ENCODE results near the gene JUP. TPM values are rescaled to one million over a fixed set of nuclear protein-coding genes. Genes with fewer than 3 reads are reported as not detected.

JUP gene
- total and polyA plus RNA-seq, 2 of the 4 experiments (the other 2 are of a cell fraction): 12.9 to 27.3 TPM

GRCh38 chr17:41816637-41817320 lies 30.3 kb upstream of the JUP start:
- no peak overlapping the region for H4K91ac ChIP-seq (ENCODE audit: insufficient read depth, low read depth, low read length)
- no peaks in the 10 kb centered on the region for H3K27me3 ChIP-seq (ENCODE audit: control insufficient read depth, insufficient read depth, low read length)
- H3K4me3 ChIP-seq (ENCODE audit: insufficient read depth, low read depth, low read length): no peak overlapping the region
- H3K9me1 ChIP-seq (ENCODE audit: insufficient read depth, low read length): peaks cover 16% of the 10 kb centered on the region
- in situ Hi-C loops (cut with MboI; ENCODE audit: low sequenced_read_pairs): no loop called here
- ATAC-seq (ENCODE audit: low read depth) (no peak), DNase-seq (no peak)
- H3K4ac ChIP-seq (ENCODE audit: low read depth, low read length): no peak overlapping the region
- no peaks in the 10 kb centered on the region for H3K9me3 ChIP-seq (ENCODE audit: control insufficient read depth, insufficient read depth, low read length)
- no peak overlapping the region for H3K23ac ChIP-seq (ENCODE audit: low read depth, low read length)
- no peak overlapping the region for H3K4me2 ChIP-seq (ENCODE audit: low read depth, low read length)
- no peak overlapping the region for H2BK20ac ChIP-seq (ENCODE audit: low read depth, low read length)
- H3K27ac ChIP-seq (ENCODE audit: insufficient read depth, low read length): no peak overlapping the region
- peaks cover 17 to 85% of the 10 kb centered on the region in 2 experiments for H3K79me1 ChIP-seq (ENCODE audit: low read depth in 1 of 2, low read length in 2 of 2)
- H3K9ac ChIP-seq (ENCODE audit: low read depth, low read length): no peak overlapping the region
- no peak overlapping the region for H2BK15ac ChIP-seq (ENCODE audit: low read depth, low read length)
- ChIA-PET CTCF (no interaction called here), POLR2A (ENCODE audit: unreplicated experiment) (no interaction called here)
- BruUV-seq (replicated peaks): no TSS peak
- H2BK120ac ChIP-seq (ENCODE audit: low read depth, low read length): no peak overlapping the region
- H3K14ac ChIP-seq (replicated peaks; ENCODE audit: low read depth, low read length): no peak overlapping the region
- no peak overlapping the region for H2BK5ac ChIP-seq (ENCODE audit: low read depth, low read length, poor library complexity, severe bottlenecking)
- no peak overlapping the region for H3K18ac ChIP-seq (ENCODE audit: low read depth, low read length)
- H4K5ac ChIP-seq (ENCODE audit: low read depth, low read length): no peak overlapping the region
- 0 out of 4 replicates have a peak overlapping the region, but pooled peaks of 1 of the 2 experiments have one; percentile 4 for H4K8ac ChIP-seq (ENCODE audit: low read depth in 2 of 2, low read length in 2 of 2)
- no peak overlapping the region for H3K56ac ChIP-seq (ENCODE audit: extremely low read depth, insufficient read depth, low read length)
- peaks cover 41% of the 10 kb centered on the region for H3K36me3 ChIP-seq (ENCODE audit: control insufficient read depth, insufficient read depth, low read length)
- TF ChIP-seq NFE2L2 (IDR thresholded peaks at IDR 0.05; ENCODE audit: low read depth, low read length) (no peak), MAFK (IDR thresholded peaks at IDR 0.05; ENCODE audit: low read depth, low read length) (no peak), CHD1 (IDR thresholded peaks at IDR 0.05; ENCODE audit: low read depth, low read length) (no peak), POLR2A (IDR thresholded peaks at IDR 0.05; ENCODE audit: low read depth, low read length) (no peak), RFX5 (IDR thresholded peaks at IDR 0.05; ENCODE audit: low read depth, low read length) (no peak), USF2 (IDR thresholded peaks at IDR 0.05; ENCODE audit: low read depth, low read length) (no peak), MAZ (IDR thresholded peaks at IDR 0.05; ENCODE audit: borderline replicate concordance, low read depth, low read length) (no peak), CEBPB (IDR thresholded peaks at IDR 0.05; ENCODE audit: low read depth, low read length) (no peak), SMC3 (IDR thresholded peaks at IDR 0.05; ENCODE audit: low read depth, low read length) (no peak), BHLHE40 (IDR thresholded peaks at IDR 0.05; ENCODE audit: low read depth, low read length) (no peak), ELK1 (IDR thresholded peaks at IDR 0.05; ENCODE audit: borderline replicate concordance, low read depth, low read length) (no peak), MXI1 (IDR thresholded peaks at IDR 0.05; ENCODE audit: borderline replicate concordance, low read depth, low read length) (no peak), FOS (IDR thresholded peaks at IDR 0.05; ENCODE audit: low read depth, low read length) (no peak), RAD21 (IDR thresholded peaks at IDR 0.05; ENCODE audit: low read length) (no peak), RCOR1 (IDR thresholded peaks at IDR 0.05; ENCODE audit: insufficient replicate concordance, low read length) (no peak), CTCF (conservative IDR thresholded peaks at IDR 0.05; ENCODE audit: low read depth, low read length) (no peak)
- peak overlapping the region; percentile 72 for H2AK9ac ChIP-seq (replicated peaks; ENCODE audit: low read depth, low read length, poor library complexity)
- H3K4me1 ChIP-seq (ENCODE audit: control insufficient read depth, insufficient read depth, low read length): peaks cover 11% of the 10 kb centered on the region
- H2AK5ac ChIP-seq (ENCODE audit: low read depth, low read length): no peak overlapping the region
- 94% methylated on average over 9 of the region's 23 CpGs; no CpG with 5 or more reads in 1 of the 2 experiments for WGBS, 2 experiments (ENCODE audit: extremely low coverage in 2 of 2, insufficient read length in 1 of 2)
- peaks cover 49% of the 10 kb centered on the region for H4K20me1 ChIP-seq (ENCODE audit: insufficient read depth, low read length)
- H2AFZ ChIP-seq (replicated peaks; ENCODE audit: low read length, poor library complexity): peak overlapping the region; percentile 72
- intact Hi-C loops (cut with micrococcal nuclease): no loop called here
- dilution Hi-C loops (cut with HindIII; ENCODE audit: low sequenced_read_pairs, unreplicated experiment): no loop called here
